GM21737 (cell line): ENCODE measurements around the gene RUNX2.
A peak's percentile ranks its signal among the peaks of the same experiment; 100 is the strongest.
"Not testable (repeated sequence)": the region's sequence is repeated elsewhere in the genome, so short reads cannot be mapped to it uniquely, and the experiment has no call there.

Experiments
- ATAC-seq: cut with Tn5 transposase; IDR thresholded peaks from one replicate; pipeline ENCODE4 v1.9.1; 2021; ENCODE audit warnings: mild to moderate bottlenecking, moderate library complexity; ENCODE audit not compliant: unreplicated experiment

Gene RUNX2

DNA sequence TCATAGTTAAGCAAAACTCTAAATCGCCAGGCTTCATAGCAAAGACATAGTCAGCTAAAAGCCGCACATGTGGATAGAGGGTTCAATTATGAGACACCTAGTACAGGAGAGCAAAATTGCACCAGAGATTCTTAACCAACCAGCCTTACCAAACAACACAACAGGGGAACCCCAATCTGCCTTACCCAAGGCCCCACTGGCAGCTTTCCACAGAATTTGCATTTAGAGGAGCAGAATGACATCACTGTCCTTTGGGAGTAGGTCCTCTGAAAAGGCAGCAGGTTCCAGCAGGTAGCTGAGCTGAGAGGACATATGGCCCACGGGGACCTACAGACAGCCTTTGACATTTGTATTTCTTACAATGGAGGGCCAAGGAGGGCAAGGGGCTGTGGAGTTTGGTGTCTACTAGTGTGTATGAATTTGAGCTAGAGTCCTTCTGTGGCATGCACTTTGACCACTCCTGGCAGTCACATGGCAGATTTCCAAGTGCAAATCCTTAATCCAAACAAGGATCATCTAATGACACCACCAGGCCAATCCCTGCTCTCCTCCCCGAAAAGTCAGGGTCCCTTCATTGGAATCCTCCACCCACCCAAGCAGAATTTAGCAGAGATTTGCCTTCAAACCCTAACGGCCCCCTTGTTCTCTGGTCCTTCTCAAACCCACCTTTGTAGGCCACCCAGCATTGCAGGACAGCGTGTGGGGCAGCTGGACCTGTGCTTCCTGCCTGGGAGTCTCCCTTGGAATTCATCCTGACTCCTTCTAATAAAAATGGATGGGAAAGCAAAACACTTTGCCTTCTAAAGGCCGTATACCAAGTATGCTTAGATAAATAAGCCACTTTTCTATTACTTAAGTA, 220.8 kb downstream of the RUNX2 start:
- ATAC-seq = peak; percentile 85

DNA sequence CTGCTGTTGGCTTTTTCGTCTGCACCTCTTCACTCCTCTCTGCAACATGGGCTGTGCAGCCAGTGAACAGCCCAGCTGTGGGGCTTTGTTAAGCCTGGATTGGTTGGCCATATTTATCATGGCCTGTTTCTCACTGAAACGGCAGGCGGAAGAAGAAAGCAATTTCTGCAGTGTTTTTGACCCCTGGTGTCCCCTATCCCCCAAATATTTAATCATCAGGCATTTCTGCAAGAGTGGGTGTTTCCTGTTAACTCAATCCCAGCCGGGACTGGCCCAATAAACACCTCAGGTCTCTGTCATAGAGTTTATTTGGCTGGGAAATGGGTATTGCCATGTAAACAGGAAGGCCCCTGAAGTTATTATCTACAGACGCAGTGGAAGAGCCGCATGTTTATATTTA, 224.4 kb downstream of the RUNX2 start:
- no peak for ATAC-seq

DNA sequence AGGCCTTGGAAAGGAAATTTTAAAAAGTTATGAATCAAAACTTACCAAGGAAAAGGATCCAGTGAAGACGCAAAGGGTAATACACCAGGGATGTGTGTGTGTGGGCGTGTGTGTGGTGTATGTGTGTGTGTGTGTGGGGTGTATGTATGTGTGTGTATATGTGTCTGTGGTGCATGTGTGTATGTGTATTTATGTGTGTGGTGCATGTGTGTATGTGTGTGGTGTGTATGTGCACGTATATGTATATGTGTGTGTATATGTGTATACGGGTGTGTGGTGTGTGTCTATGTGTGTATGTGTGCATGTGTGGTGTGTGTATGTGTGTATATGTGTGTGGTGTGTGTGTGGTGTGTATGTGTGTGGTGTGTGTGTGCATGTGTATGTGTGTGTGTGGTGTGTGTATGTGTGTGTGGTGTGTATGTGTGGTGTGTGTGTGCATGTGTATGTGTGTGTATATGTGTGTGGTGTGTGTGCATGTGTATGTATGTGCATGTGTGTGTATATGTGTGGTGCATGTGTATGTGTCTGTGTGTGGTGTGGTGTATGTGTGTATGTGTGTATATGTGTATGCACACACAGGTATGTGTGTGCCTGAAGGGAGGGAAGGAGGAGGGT, 225.7 kb downstream of the RUNX2 start:
- no peak for ATAC-seq

DNA sequence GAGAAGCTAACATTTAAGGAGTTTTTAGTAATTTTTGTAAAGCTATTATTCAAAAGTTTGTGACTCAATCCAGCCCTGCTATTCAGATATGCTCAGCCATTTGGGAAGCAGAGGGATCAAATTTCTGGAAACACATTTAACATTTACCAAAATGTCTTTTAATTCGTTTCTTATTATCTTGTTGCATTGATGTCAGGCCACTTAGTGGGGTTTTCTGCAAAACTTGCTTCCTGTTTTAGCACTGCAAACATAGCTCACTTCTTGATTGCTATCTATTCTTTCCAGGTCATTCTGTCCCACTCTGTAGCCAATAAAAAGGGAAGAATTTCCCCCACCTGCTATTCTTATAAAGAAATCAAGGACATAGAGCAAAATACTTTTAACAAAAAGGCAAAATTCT, 226.5 kb downstream of the RUNX2 start:
- ATAC-seq = no peak

DNA sequence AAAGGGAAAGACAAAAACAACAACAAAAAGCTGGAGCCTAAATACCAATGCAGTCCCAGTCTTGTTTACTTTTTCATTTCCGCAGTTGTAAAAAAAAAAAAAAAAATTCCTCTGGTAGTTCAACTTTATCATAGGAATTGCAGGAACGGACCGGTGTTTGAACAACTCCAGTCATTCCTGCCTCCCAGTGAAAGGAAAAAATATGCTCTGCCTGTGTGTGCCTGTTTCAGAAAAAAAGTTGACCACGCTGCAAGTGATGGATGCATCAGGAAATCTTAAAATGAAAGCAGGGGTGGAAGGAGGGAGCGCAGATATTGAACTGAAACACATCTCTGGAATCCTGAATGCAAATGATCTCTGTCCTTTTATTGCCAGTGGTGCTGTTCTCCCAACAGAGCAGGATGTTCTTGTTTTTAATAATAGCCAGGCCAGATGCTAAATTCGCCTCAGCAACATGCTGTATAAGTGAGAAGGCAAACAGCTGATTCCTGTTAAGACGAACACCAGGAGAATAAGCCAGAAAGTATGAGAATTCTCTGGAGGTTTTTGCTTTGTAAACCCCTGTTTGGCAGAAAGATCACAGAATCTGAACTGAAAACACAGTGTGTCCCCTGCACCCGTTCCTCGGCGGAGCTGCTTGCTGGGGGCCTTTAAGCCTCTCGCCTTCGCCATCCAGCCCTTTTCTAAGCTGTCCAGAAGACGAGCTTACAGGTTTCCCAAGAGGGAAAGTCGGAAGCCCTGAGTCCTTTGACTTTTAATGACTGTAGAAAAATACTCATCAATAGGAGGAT, 228.0 kb downstream of the RUNX2 start:
- no peak for ATAC-seq

DNA sequence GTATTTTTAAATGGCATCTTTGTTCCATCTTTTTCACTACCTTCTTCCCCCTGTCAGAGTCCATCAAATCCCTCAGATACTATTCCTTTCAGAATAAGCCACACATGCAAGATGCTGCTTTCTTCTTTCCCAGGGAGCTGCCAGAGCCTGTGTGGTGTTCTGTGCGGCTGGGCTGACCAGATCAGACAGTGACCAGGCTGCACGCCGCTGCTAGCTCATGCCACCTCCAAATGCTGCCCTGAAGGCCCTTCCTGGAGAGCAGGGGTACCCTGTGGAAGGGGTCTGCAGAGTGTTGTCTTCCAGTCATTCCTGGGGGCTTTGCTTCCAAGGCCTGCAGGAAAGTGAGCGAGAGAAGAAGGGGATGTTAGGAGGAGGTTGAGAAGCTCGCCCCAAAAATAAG, 228.7 kb downstream of the RUNX2 start:
- no peak for ATAC-seq

DNA sequence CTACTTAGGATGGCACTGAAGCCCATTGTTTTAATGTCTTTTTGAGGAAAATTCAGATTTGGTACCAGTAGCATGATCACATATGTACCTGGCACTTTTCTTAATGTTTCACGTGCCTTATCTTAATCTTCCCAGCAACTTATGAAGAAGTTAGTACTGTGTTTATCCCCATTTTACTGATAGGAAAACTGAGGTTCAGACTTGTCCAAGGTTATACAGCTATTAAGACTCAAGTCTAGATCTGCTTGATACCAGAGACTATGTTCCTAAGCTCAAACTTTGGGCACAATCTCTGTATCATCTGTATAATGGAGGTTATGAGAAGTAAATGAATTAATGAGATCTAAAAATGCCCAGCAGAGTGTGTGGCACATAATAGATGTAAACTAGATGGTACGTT, 229.3 kb downstream of the RUNX2 start:
- ATAC-seq = no peak

DNA sequence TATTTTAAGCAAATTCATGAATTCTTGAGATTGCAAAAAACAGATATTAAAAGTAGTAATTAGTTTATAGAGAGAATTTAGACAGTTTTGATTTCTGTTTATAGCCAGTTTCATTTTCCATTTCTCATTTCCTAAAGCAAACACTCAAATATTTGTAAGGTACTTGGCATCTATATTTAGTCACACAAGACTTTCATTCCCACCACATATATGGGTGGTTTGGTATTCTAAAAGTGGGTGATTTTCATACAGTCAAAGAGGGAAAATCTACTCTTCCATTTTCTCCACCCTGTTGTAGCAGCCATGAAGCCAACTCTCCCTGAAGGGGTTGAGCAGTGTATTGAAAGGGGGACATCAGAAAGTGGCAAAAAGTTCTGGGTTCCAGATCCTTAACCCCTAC, 230.7 kb downstream of the RUNX2 start:
- no peak for ATAC-seq

DNA sequence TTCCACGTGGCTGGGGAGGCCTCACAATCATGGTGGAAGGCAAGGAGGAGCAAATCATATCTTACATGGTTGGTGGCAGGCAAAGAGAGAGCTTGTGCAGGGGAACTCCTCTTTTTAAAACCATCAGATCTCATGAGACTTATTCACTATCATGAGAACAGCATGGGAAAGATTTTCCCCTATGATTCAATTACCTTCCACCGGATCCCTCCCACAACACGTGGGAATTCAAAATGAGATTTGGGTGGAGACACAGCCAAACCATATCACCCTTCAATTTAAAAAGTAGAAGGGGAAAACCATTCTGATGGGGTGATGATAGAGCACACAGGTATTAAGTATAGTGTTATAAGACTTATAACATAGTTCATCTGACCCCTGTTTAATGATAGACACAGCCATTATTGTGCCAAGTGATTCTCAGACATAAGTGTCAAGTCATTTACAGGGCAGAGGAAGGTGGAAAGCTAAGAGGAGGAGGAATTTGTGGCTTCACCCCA, 232.2 kb downstream of the RUNX2 start:
- not testable (repeated sequence) for ATAC-seq

DNA sequence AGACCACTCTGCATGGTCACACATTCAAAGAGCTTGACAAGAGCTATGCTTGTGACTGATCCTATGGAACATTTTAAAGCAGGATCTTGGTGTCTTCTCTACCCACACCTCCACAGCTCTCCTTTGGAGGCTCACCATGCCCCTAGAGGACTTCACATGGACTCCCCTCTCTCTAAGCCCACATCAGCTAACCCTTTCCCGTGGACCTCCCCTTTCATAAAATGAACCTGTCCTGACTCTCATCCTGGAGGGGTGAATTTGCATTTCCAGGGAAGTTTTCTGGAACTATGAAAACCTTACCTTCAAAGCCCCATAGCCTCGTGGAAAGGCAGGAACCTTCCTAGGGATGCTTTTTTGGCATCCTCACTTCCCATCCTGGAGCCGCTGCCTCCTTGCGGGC, 234.0 kb downstream of the RUNX2 start:
- no peak for ATAC-seq

DNA sequence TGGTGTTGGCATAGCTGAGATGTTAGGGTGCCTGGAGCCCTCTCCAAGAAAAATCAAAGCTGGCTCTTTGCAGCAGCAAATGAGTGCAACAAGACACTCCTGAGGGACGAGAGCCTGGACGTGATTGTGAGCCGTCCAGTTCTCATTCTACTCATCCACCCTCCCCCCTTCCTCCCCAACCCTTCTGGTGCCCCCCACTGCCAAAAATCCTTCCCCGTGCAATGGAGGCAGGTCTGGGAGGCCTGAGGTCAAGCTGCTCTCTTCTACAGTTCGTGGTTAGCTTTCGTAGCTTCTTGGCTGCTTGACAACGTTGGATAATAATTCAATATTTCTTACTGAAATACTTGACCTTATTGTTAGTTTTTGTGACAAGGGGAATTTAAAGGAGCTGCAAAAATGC, 234.9 kb downstream of the RUNX2 start:
- ATAC-seq = no peak

DNA sequence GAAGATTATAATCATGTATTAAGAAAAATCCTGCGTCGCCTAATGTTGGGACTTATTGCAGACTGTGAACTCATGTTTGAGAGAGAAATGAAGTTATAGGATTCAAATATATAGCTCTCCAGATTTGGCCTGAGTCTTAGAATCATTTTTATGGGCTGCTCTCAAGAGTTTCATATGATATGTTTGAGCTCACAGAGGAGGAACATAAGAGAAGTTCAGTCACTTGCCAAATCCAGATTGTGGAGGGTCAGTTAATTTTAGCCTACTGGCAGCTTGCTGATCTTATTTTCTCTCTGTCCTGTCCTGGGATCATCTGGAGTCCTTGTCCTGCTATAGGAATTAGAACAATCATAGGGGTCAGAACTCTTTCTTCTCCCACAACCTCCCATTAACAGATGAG, 235.7 kb downstream of the RUNX2 start:
- ATAC-seq = no peak

DNA sequence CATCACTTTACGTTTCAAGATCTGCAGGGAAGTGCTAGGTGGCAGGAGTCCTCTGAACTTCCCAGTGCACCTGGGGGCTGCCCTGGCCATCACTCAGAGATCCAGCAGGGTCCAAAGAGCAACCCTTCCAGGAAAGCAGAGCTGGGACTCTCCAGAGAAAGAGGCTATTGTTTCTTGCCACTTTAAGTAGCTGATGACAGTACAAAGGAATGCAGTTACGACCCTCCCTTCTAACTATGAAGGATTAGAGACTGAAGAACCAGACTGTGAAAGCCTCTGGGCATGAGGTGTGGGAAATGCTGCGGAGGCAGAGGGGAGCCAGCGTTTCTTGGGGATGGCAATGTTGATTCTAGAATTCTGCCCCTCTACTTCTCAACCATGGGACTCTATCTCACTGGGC, 238.8 kb downstream of the RUNX2 start:
- no peak for ATAC-seq

DNA sequence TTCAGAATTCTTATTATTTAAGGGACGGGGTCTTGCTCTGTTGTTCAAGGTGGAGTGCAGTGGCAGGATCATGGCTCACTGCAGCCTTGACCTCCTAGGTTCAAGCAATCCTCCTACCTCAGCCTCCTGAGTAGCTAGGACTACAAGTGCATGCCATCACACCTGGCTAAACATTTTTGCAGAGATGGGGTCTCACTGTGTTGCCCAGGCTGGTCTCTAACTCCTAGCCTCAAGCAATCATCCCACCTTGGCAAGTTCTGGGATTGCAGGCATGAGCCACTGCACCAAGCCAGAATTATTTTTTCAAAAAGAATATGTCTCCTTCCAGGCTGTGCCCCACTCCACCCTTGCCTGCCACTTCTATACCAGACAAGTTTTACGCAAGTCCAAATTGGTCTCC, 239.7 kb downstream of the RUNX2 start:
- ATAC-seq = no peak

DNA sequence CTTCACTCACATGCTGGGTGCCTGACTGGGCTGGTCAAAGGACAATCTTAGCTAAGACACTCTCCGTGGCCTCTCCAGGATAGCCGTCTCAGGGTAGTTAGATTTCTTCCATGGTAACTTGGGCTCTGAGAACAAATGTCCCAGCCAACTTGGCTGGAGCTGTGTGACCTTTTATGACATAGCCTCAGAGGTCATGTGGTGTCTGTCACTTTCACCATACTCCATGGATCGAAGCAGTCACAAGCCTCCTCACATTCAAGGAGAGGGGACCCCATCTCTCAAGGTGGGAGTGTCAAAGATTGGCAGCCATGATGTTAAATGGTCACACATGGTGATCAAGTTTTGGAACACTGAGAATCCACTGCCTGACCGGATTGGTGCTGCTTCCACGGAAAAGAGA, 240.5 kb downstream of the RUNX2 start:
- ATAC-seq = no peak

DNA sequence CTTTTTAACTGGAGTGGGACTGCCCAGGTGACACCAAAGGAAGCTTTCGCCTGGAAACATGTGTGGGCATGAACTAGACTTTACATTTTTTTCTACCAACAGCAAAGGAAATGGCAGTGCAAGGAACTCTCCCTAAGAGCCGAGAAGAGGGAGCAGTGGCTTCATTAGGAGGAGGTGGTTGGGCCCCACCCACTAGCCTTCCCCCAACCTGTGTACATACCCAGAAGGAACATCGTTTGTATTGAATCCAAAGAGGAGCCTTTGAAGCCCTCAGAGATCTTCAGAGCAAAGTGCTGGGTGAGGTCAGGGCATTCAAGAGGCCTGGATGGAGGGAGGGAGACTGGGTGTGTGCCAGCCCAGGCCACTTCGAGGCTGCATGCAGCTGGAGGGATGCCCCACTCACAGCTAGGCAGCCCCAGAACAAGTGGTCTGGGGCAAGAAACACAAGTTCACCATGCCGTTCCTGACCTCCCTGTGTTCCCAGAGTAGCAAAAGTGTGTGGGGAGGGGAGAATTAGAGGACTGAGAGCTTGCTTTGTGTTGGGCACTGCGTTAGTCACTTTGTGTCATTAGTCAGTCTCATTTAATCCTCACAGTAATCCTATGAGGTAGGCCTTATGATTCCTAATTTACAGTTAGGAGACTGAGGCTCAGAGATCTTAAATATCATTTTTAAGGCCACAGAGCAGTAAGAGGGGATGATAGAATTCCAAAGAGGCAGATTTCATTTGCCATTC, 241.2 kb downstream of the RUNX2 start:
- ATAC-seq = no peak

DNA sequence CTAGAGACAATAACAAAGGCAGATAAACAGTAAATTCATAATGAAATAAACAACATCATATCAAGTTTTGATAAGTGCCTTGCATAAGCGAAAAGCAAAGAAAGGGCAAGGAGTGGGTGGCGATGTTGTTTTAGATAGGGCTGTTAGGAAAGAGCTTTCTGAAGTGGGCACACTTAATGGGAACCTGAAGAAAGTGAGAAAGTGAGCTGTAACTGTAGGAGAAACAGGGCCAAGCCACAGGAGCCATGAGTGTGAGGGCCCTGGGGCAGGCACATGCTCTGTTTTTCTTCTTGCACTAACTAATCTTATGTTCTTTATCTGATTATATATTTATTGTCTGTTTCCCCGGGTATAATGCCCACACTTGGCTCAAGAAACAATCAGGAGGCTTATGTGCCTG, 243.0 kb downstream of the RUNX2 start:
- ATAC-seq = no peak

DNA sequence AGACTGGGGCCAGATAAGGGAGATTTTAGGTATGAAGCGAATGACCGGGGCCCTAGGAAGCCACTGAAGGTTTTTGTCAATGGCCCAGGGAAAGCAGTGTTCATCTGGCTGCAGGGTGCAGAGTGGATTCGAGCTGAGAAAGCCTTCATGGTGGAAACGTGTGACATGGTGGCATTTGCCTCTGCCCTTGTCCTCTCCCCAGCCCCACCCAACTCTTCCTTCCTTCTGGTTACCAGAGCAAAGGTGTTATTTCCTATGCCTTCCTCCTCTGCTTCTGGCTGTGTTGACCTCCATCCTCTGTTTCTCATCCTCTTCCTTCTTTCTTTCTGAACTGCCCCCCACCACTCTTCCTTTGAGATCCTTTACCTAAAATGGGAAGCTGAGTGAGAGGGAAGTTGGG, 244.7 kb downstream of the RUNX2 start:
- ATAC-seq = no peak

DNA sequence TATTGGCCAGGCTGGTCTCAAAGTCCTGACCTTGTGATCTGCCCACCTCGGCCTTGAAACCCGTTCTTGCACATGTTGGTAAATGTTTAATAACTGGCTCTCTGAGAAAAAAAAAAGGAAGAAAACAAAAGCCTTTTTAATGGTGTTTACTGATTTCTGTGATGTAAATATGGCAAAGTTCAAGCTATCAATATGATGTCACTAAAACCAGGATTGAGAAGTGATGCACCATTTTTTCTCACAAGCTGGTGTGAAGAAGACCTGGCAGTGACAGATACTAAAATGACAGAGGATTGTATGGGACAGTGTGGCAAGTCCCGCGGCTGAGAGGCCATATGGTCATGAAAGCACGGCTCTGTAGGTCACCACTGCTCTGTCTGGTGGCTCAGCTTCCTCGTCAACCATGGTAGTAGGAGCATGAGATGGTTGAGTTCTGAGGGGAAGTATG, 245.9 kb downstream of the RUNX2 start:
- ATAC-seq = no peak

DNA sequence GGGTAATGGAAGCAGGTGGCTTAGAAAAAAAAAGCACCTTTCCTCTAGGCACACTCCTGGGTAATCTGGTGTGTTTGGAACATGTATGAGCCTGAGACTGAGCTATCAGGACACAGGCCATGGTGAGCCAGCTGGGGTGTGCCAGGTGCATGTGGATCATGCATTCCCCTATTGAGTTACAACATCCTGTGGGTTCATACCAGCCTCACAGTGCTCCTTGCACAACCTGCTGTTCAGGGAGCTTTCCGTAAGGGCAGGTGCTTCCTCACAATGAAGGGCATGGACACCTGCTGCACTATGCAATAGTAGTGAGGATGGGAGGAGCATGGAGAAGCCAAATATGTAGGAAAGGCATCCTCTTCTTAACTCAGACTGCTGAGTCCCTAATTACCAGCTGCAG, 246.8 kb downstream of the RUNX2 start:
- ATAC-seq = no peak
